ENCODE data around the gene RTN4IP1.
"Not testable (repeated sequence)": the region's sequence is repeated elsewhere in the genome, so short reads cannot be mapped to it uniquely, and the experiment has no call there.

The RTN4IP1 gene

DNA sequence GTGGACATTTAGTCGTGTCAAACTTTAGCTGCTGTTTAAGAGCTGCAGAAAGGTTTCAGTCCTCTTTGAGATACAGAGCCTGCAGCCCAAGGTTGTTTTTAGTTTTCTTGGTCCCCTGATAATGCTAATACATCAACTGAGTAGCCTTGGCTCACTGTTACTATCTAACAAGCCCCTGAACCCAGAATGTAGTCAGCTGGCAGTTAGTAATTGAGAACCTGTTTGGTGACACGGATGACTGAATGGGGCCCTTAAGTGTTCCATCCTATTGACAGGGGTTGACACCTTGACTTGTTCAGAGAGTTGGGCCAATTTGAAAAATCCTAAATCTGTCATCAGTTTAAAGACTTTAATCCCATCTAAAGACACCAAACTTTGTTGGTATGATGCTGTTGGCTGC, 2.8 kb downstream of the RTN4IP1 start:
- no peak for DNase-seq

DNA sequence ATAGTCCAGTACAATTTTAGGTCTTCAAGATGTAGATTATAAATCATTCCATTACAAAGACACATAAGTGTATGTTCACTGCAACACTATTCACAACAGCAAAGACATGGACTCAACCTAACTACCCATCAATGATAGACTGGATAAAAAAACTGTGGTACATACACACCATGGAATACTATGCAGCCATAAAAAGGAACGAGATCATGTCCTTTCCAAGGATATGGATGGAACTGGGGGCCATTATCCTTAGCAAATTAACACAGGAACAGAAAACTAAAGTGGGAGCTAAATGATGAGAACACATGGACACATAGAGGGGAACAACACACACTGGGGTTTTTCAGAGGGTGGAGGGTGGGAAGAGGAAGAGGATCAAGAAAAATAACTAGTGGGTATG, 6.3 kb downstream of the RTN4IP1 start:
- no peak for DNase-seq

DNA sequence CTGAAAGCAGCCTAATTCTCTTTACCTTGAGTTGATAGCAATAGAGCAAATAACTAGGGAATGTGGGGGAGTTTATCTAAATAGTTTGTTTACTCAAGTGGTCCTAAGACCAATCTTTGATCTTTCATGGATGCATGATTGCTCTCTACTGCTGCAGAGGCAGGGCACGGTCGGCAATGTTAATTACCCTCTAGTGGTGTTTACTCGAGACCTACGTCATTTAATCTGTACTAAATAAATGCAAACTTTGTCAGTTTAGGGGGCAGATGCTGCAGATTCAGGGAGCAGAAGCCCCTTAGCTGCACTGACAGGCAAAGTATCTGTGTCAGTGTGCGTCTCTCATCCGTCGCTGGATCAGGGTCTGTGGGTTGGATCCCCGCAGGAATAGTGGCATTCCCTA, 6.9 kb downstream of the RTN4IP1 start:
- DNase-seq, result no peak

DNA sequence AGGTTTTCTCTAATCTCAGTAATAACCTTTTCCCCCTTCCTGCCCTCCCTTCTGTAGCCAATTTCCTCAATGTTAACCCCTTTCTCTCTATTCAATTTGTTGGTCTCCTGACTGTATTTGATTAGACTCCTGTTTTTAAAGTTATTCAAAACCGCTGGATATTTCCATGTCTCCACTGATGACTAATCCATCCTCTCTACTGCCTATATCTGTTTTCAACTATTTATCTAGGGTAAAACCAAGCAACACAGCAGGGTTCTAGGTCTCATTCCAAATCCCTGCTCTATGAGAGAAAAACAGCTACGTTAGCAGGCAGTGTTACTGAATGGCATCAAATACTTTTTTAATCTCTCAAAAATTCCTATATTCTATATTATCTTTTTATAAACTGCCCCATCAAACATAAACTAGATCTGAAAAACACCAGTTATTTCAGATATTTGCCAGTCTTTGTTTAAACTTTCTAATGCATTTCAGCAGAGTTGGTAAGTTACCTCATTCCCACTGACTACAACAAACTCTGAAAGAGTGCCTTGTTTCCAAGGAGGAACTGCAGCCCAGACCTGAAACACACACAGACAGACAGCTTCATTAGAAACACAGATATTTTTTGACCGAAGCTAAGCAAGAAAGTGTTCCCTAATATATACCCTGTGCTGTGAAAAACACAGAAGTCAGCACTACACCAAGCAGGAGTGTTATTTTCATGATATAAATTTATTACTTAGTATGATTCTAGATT, 8.2 kb downstream of the RTN4IP1 start:
- no peak for DNase-seq

DNA sequence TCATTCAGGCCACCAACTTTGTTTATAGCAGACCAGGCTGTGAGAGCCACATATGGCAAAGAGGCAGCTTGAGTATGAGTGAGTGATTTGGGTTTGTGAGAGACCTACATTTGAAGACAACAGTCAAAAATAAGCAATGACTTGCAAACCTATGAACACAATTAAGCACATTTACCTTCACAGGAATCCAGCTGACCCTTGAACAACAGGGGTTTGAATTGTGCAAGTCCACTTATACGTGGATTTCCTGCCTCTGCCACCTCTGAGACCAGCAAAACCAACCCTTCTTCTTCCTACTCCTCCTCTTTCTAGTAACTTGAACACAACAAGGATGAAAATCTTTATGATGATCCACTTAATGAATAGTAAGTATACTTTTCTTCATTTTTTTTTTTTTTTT, 10.1 kb downstream of the RTN4IP1 start:
- no peak for DNase-seq

DNA sequence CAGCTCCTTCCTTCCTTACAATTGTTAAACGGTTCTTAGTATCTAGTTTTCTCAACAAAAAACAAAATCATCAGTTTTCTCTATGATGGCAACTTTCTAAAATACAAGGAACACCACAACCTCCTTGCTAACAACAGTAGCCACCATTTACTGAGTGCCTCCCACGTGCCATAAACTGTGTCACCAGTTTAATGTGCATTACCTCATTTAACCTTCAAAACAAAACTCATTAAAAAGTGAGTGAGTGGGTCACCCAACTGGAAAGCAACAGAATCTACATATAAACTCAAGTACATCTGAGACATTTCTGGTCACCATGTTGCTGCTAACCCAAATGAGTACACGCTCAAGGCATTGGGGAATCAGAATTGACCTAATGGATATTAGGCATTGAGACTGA, 11.0 kb downstream of the RTN4IP1 start:
- DNase-seq, result no peak

DNA sequence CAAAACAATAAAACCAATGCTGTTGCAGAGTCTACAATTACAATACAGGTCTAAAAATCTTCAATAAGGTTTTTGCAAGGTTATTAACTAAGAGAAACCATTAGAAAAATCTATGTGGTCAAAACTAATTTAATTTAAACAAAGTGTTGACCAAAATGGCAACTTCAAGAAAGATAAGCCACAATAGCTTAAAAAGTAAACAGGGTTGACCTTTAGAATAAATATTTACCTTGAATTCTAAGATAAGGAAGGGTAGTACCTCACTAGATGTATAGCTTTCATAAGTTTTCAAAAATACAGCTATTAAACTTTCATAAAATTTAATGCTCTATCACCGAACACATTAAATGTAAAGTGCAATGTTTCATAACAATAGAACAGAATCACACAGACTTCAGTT, 11.4 kb downstream of the RTN4IP1 start:
- DNase-seq, result no peak

DNA sequence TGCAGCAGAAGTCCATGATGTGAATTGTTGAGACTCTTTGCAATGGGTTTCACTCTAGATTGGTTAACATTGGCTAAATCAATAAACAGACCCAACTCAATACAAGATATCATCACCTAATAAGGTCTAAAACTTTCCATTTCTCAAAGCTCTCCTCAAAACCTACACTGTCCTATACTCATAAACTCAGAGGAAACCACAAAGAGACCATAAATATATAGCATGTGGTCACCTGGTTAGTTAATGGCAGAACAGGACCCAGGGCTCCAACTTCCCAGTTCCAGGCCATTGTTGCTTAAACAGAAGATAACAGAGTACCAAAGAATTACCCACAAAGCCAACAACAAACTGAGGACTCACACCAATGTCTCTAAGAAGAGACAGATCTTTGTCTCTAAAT, 12.0 kb downstream of the RTN4IP1 start:
- peak; percentile 50 for DNase-seq

DNA sequence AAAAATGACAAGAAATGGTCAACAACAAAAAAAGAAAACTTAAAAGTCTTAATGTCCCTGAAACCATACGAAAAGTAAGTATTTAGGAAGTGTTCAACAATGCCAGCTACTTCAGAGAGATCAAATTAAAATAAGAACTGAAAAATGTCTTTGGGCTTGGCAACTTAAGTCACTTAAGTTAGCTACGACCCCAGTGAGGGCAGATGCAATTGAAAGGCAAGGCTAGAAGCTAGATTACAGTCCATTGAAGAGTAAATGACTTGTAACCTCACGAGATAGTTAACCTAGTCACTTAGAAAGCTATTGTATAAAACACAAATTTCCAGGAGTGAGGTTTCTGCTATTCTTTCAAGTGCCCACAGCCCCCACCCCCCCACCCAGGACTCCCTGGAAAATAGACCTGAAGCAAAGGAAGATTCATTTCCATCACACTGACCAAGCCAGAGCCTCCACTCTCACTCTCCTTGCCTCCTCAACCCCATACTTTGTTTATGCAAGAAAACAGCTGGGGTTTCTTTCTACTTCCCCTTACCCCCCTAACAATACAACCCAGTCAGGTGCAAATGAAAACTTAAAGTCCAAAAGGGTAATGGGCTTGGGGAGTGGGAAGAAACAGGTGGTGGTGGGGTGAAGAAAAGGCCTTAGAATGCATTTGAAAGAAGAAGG, 14.6 kb downstream of the RTN4IP1 start:
- DNase-seq, result no peak

DNA sequence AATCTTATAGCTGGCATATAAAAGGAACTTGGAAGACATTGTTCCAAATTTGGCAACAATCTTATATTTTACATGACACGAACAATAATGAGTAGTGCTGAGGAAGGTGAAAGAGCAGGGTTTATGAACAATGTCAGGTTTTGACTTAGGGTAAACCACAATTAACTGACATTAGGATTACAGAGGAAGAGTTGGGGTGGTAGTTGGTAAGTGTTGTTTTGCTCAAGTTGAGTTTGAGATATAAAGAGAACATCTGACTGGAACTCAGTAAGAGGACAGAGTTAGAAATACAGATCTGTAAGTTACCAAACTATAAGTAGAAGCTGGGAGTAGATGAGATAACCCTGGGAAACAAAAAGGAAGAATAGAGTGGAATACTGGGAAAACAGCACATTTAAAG, 15.1 kb downstream of the RTN4IP1 start:
- no peak for DNase-seq

DNA sequence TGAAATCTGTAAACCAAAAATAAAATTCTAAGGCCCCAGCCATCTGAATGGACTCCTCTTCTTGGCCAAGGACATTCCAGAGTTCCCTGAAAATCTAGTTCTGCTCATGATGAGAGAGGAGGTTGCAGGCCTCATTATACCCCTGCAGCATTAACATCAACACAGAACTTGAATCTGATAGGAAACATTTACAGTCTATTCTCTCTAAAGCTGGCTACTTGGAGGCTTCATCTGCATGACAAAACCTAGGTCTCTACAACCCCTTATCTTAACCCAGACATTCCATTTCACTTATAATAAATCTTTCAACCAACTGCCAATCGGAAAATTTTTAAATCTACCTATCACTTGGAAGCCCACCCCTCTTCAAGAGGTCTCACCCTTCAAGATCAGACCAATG, 15.7 kb downstream of the RTN4IP1 start:
- no peak for DNase-seq

DNA sequence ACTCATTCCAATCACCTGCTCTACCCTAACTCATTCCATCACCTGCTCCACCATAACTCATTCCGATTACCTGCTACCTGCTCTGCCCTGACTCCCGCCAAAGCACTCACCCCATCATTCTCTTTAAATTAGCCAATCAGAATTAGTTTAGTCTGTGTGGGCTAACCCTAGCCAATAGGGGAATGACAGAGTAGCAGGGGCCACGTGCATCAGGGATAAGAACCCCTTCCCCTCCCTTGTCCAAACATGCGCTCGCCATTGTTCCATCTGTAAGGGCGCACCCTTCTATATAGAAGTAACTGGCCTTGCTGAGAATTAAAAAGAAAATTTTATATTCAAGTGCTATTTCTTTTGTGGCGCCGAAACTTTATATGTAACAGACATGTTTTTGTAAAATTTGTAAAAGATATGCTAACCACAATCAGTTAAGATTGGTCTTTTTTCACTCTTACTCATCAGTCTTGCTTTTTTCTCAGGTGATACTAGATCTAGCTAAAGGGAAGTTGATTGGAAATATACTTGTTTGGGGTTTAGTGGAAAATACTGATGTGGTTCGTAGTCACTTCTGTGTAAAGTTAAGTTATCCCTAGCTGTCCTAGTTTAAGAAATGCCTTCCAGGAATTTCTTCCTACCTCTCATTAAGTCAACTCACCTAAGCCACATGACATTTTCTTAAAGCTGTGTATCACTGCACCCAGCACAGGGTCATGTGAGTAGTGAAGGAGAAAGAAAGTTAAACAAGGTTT, 16.5 kb downstream of the RTN4IP1 start:
- DNase-seq, result no peak

DNA sequence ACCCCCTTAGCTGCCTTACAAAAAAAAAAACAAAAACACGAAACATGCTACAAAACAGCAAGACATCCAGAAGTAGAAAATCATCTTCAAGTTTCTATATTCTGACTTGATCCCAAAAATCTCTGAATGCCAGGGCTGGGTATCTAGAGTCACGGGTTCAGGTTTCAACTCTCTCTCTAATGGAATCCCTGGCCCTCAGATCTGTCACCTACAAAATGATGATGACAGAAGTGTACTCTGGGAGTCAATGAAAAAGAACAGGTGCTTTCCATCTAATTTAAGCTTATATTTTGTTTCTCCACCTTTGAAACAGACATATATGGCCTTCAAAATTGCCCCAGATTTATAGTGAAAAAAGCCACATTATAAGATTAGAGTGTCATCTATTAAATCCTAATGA, 18.3 kb downstream of the RTN4IP1 start:
- no peak for DNase-seq

DNA sequence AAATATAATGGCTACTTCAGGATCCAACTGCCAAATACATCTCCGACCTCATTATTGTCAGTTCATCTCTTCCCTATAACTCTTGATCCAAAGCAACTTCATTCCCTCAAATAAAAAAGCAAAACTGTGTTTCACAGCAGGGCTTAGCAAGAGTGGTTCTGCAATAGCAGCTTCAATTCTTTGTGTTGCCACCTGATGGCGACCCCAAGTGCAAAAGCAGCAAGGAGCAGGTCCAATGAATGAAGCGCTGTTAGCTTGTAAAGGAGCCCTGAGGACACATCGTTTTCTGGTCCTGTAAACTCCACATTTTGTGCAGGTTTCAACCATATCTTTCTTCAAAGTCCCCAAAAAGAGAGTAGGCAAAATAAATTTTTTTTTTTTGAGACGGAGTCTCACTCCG, 19.6 kb downstream of the RTN4IP1 start:
- peak; percentile 60 for DNase-seq

DNA sequence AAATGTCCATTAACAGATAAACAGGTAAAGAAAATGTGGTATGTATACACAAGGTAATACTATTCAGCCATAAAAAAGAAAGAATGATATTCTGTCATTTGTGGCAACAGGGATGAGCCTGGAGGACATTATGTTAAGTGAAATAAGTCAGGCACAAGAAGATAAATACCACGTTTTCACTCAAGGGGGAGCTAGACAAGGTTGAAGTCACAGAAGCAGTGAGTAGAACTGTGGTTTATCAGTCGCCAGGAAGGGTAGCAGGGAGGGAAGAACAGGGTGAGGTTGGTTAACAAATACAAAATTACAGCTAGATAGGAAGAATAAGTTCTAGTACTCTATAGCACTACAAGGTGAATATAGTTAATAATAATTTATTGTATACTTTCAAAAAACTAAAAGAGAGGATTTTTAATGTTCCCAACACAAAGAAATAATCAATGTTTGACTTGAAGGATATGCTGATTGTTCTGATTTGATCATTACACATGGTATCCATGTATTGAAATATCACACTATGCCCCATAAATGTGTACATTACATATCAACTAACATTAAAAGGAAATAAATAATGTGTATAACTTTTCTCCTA, 21.1 kb downstream of the RTN4IP1 start:
- DNase-seq, result peak; percentile 93

DNA sequence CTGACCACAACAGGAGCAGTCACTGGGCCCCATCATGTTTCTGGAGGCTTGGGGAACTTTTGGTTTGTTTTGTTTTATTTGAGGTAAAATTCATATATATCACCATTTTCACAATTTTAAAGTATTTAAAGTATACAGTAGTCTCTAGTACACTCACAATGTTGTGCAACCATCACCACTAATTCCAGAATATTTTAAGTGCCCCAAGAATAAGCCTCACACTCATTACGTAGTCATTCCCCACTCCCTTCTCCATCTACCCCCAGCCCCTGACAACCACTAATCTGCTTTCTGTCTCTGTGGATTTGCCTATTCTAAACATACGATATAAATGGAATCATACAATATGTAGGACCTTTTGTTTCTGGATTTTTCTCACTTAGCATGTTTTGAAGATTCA, 29.0 kb downstream of the RTN4IP1 start:
- no peak for DNase-seq

DNA sequence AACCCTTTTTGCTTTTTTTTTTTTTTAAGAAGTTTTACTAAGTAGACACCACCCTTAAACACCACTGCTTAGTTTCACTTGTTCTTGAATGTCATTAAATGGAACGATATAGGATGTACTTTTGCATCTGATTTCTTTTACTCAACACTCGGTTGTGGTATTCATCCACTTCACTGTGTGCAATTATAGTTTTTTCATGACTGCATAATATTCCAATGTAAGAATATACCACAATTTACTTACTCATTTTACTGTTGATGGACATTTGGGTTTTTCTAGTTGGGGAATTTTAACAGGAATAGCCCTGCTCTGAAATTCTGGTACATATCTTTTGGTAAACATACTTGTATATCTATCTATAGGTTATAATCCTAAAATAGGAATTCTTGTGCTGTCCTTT, 29.9 kb downstream of the RTN4IP1 start:
- DNase-seq, result no peak

DNA sequence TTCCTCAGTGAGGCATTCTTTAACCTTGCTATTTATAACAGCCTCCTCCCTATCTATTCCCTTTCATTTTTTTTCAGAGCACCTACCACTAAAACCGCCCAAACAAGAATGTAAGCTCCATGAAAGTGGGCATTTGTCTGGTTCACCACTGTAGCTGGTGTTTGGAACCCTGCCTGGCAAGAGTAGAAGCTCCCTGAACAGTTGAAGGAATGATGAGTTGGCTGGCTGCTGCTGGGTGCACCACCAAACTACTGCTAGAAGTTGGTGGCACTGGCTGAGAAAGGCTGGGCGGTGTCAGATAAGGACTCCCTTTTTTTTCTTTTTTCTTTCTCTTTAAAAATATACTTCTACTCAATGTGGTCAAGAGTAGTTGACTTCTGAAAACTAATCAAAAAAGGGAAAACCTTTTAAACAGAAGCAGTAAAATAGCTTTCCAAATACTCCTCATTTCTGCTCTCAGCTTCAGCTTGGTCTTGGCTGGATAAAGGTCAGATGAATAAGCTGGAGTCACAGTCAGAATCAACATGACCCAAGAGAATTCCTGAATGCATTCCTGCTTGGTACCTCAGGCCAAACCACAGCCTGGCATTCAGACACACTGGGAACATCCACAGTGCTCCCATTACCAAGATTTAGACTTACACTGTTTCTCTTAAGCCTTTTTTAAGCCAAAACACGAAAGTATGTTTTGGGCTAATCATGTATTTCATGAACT, 38.0 kb downstream of the RTN4IP1 start:
- DNase-seq, result no peak

DNA sequence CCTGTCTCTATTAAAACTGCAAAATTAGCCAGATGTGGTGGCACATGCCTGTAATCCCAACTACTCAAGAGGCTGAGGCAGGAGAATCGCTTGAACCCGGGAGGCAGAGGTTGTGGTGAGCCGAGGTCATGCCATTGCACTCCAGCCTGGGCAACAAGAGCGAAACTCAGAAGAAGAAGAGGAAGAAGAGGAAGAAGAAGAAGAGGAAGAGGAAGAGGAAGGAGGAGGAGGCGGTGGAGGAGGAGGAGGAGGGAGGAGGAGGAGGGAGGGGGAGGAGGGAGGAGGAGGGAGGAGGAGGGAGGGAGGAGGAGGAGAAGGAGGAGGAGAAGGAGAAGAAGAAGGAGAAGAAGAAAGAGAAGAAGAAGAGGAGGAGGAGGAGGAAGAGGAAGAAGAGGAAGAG, 40.4 kb downstream of the RTN4IP1 start:
- not testable (repeated sequence) for DNase-seq

DNA sequence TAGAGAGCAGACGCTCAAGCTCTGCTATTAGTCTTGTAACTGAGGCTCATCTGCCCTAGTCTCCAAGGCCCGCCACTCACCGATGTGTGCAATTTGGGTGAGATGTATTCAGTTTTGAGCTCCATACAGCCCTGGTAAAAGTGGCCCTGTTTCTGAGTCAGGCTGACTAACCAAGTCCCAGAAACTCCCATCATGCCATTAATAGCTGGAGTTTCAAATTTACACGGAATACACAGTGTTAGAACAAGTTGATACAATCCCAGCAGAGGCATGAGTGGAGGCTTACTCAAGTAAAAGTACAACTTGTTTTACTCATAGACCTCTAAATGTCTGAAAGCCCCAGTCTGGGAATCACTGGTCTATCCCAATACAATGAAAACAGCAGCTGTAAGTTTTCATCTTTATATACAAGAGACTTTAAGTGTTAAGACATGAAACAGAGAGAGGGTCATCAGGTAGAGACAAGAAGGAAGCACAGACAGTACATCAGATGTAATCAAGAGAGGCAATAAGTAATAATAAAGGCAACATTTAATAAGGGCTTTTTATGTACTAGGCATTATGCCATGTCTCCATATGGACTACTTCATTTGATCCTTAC, 42.4 kb downstream of the RTN4IP1 start:
- DNase-seq, result no peak

DNA sequence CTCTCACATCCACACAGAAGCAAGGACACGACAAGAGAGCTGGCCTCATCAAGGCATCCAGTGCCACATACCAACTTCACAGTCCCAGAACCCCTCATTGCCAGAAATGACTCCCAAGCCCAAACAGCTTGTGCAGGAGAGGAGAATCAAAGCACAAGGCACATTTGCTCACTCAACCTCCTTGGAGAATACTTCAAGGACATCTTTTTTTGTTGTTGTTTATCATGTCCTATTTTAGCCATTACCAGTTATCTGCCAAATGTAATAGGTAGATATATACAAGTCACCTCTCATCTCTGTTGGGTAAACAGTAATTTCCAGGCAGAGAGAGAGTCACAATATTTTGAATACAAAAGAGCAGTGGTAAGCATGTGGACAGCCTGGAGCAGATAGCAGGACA, 47.8 kb downstream of the RTN4IP1 start:
- no peak for DNase-seq

DNA sequence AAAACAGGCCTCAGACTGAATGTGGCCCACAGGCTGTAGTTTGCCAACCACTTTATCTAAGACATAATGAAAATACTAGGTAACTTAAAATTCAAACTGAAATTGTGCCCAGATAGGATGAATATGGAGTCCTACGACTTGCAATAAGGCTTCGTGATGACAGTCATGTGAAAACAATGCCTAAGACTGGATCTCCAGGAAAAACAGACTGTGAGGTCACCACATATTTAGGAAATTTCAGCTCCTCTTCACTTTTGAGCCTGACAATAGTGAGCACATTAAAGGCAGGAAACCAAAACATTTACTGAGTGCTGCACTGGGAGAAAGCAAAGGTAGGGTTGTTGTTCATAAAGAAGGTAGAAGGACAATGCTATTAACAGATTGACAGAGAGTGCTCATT, 50.0 kb downstream of the RTN4IP1 start:
- DNase-seq, result no peak
